Measurements from ENCODE around the gene TIMMDC1.

DNA sequence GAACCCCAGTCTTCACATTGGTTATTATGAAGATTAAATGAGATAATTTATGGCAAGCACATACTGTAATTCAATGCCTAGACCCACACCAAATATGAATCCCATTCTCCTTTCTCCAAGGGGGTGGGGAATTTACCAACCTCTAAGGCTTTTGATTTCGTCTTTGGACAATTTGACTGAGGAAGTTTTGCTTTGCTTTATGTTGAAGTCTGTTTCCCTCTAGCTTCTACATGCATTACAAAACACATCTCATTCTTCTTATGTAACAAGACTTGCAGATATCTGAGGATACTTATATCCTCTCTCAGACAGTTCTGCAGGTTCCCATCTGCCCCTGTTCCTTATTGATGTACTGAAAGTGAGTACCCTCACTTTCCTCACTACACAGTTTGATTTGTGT lies 48.9 kb downstream of the TIMMDC1 start:
- TF ChIP-seq, protein P1, sequence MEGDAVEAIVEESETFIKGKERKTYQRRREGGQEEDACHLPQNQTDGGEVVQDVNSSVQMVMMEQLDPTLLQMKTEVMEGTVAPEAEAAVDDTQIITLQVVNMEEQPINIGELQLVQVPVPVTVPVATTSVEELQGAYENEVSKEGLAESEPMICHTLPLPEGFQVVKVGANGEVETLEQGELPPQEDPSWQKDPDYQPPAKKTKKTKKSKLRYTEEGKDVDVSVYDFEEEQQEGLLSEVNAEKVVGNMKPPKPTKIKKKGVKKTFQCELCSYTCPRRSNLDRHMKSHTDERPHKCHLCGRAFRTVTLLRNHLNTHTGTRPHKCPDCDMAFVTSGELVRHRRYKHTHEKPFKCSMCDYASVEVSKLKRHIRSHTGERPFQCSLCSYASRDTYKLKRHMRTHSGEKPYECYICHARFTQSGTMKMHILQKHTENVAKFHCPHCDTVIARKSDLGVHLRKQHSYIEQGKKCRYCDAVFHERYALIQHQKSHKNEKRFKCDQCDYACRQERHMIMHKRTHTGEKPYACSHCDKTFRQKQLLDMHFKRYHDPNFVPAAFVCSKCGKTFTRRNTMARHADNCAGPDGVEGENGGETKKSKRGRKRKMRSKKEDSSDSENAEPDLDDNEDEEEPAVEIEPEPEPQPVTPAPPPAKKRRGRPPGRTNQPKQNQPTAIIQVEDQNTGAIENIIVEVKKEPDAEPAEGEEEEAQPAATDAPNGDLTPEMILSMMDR (IDR thresholded peaks at IDR 0.05), result no peak
- TF ChIP-seq POLR2A (IDR thresholded peaks at IDR 0.05), result no peak
